ENCODE data around the gene POU6F1. TPM values are rescaled to one million over a fixed set of nuclear protein-coding genes. Genes with fewer than 3 reads are reported as not detected.

POU6F1 gene
- total RNA-seq, 1 donor from 2014 or later, result 5.7 TPM

- intact Hi-C loops (cut with micrococcal nuclease), result loop anchor here (1.0 to 5.0 kb wide), 13 partner anchors 16 to 772 kb away; partner anchors contain the start of genes CSRNP2, DAZAP2, LARP4 and LETMD1
These were observed 45.1 kb downstream of the POU6F1 start, which contains the start of gene TFCP2 for GRCh38 chr12:51172515-51173431. Gene TFCP2 (minus strand): TSS chr12:51173135. CDS start chr12:51172422, 713 bp downstream.

- intact Hi-C loops (cut with micrococcal nuclease), result loop anchor here (1.0 to 5.0 kb wide), 7 partner anchors 15 to 771 kb away; partner anchors contain the start of genes LARP4 and LETMD1
These were observed 45.9 kb downstream of the POU6F1 start for GRCh38 chr12:51171884-51172514.

- intact Hi-C loops (cut with micrococcal nuclease), result no loop called here
These were observed 54.1 kb downstream of the POU6F1 start for GRCh38 chr12:51163795-51164194.

GRCh38 chr12:51162217-51162616, 55.6 kb downstream of the POU6F1 start:
- intact Hi-C loops (cut with micrococcal nuclease), result no loop called here

- intact Hi-C loops (cut with micrococcal nuclease), result no loop called here
These were observed 56.9 kb downstream of the POU6F1 start for GRCh38 chr12:51160814-51161459.

- intact Hi-C loops (cut with micrococcal nuclease), result loop anchor here (2.0 kb wide), 1 partner anchor 16 kb away; the partner anchor contains the start of gene TFCP2
These were observed 61.6 kb downstream of the POU6F1 start for GRCh38 chr12:51156245-51156765.

- intact Hi-C loops (cut with micrococcal nuclease), result no loop called here
These were observed 64.9 kb downstream of the POU6F1 start for GRCh38 chr12:51152953-51153352.

GRCh38 chr12:51150777-51151176, 67.1 kb downstream of the POU6F1 start:
- intact Hi-C loops (cut with micrococcal nuclease), result no loop called here

- intact Hi-C loops (cut with micrococcal nuclease), result no loop called here
These were observed 70.6 kb downstream of the POU6F1 start for GRCh38 chr12:51147309-51147708.

- intact Hi-C loops (cut with micrococcal nuclease), result no loop called here
These were observed 78.5 kb downstream of the POU6F1 start for GRCh38 chr12:51139292-51139844.

Other genes with a start within 250 kb of the POU6F1 start
- gene SLC11A2, start 191.7 kb downstream of the POU6F1 start, total RNA-seq, result 51.8 and 52.1 TPM in 2 replicates
- gene LETMD1, start 169.7 kb downstream of the POU6F1 start, total RNA-seq, result 69.4 and 78.5 TPM in 2 replicates
- gene CSRNP2, start 134.5 kb downstream of the POU6F1 start, total RNA-seq, result 21.8 and 23.1 TPM in 2 replicates
- gene TFCP2, start 44.9 kb downstream of the POU6F1 start, total RNA-seq, result 40.2 and 45.1 TPM in 2 replicates
- 241 and 251 TPM in 2 replicates for gene DAZAP2, start 20.8 kb upstream of the POU6F1 start, total RNA-seq
- 0.98 and 2.4 TPM in 2 replicates for gene SMAGP, start 52.4 kb upstream of the POU6F1 start, total RNA-seq
- gene BIN2, start 106.1 kb upstream of the POU6F1 start, total RNA-seq, result 181 and 187 TPM in 2 replicates
- 0.22 TPM in 1 of 2 replicates, not detected in the other for gene CELA1, start 128.6 kb upstream of the POU6F1 start, total RNA-seq
- gene GALNT6, start 173.3 kb upstream of the POU6F1 start, total RNA-seq, result 14.9 and 17.7 TPM in 2 replicates
- 6.8 and 9.4 TPM in 2 replicates for gene SLC4A8, start 206.8 kb upstream of the POU6F1 start, total RNA-seq

All from T-helper 1 cell treated with Interleukin-12 subunit alpha and Interleukin-12 subunit beta and Interleukin-4 antibody, amounts not matched to agents 30 ng/mL and 1 ng/mL, for 36 hours (primary cell).